Mucosa of descending colon (tissue), 3 donors: ENCODE data around the gene ENOX1. TPM values are rescaled to one million over a fixed set of nuclear protein-coding genes. Genes with fewer than 3 reads are reported as not detected.

Experiments
- ATAC-seq: fragments of 200-7000 bp; cut with Tn5 transposase; one replicate; pipeline ENCODE4 v1.9.1; 2020; ENCODE audit warnings: mild to moderate bottlenecking, moderate library complexity
- DNase-seq, 3 donors: peaks; one replicate each; pipeline ENCODE4 v3.0.0-alpha.2; 2020
- H3K36me3 ChIP-seq: fragments of 200-600 bp; one replicate; pipeline ENCODE4 v1.8.0; 2021; ENCODE audit warnings: low read depth, mild to moderate bottlenecking
- H3K4me1 ChIP-seq: fragments of 200-600 bp; one replicate; pipeline ENCODE4 v1.8.0; 2021; ENCODE audit warnings: low read depth, mild to moderate bottlenecking
- H3K4me3 ChIP-seq: fragments of 200-600 bp; one replicate; pipeline ENCODE4 v1.8.0; 2021; ENCODE audit warnings: mild to moderate bottlenecking
- H3K9me3 ChIP-seq: fragments of 200-600 bp; one replicate; pipeline ENCODE4 v1.8.0; 2021; ENCODE audit warnings: mild to moderate bottlenecking
- intact Hi-C, 2 donors: fragments of 100-400 bp; cut with DNase I in 1 of 2; cut with micrococcal nuclease in 1 of 2; formaldehyde crosslinking; loops; one replicate each; pipeline versions ENCODE4 v1.11.0 to v1.11.1; 2022; cut with DNase I, micrococcal nuclease
- total RNA-seq, 3 donors: library from RNA; stranded (reverse); fragmentation: NEBNext Ultra II Directional in 2 of 3; extraction: Animal tissue kit (Norgen Biotek cat#: 25700) in 2 of 3; gene quantifications; one replicate each; pipeline versions ENCODE4 v1.2.1 to v1.2.4, GENCODE V29; 2021 to 2023
- TF ChIP-seq, protein P1 (sequence below): fragments of 200-600 bp; IDR thresholded peaks from one replicate; pipeline ENCODE4 v1.8.0; 2022; ENCODE audit warnings: antibody characterized with exemption, mild to moderate bottlenecking
- donor health status: DM: no; HTN: no; CAD: no; lungs with moderate emphysema.
- donor health status: DM: no; HTN: no; CAD: no.
- donor health status: DM: no; HTN: yes; CAD: no.

Gene ENOX1
- total RNA-seq, 3 donors from 2014 or later, result 0.35 to 9.8 (median 1.2) TPM

DNA sequence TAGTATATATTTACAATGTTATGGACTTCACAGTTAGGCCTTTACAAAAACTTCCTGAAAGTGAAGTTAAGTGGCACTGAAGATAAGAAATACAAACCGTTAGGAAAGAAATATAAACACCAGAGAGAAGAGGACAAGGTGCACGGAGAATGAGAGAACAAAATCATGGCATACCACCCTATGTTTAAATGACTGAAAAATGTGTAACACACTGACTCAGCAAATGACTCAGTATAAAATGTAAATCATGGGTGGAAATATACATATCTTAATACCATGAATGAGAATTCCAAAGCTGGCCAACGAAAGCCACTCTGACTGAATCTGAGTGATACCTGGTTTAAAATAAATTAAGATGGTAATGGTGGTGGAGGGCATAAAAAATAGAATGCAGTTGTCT is 502.6 kb downstream of the ENOX1 start:
- TF ChIP-seq, protein P1, sequence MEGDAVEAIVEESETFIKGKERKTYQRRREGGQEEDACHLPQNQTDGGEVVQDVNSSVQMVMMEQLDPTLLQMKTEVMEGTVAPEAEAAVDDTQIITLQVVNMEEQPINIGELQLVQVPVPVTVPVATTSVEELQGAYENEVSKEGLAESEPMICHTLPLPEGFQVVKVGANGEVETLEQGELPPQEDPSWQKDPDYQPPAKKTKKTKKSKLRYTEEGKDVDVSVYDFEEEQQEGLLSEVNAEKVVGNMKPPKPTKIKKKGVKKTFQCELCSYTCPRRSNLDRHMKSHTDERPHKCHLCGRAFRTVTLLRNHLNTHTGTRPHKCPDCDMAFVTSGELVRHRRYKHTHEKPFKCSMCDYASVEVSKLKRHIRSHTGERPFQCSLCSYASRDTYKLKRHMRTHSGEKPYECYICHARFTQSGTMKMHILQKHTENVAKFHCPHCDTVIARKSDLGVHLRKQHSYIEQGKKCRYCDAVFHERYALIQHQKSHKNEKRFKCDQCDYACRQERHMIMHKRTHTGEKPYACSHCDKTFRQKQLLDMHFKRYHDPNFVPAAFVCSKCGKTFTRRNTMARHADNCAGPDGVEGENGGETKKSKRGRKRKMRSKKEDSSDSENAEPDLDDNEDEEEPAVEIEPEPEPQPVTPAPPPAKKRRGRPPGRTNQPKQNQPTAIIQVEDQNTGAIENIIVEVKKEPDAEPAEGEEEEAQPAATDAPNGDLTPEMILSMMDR, result no peak
- Histone ChIP-seq H3K4me3 (no peak overlapping the region), H3K4me1 (no peaks in the 10 kb centered on the region), H3K9me3 (no peaks in the 10 kb centered on the region), H3K36me3 (no peaks in the 10 kb centered on the region)
- ATAC-seq (no peak), DNase-seq (no peak)
- intact Hi-C loops, result no loop called here

DNA sequence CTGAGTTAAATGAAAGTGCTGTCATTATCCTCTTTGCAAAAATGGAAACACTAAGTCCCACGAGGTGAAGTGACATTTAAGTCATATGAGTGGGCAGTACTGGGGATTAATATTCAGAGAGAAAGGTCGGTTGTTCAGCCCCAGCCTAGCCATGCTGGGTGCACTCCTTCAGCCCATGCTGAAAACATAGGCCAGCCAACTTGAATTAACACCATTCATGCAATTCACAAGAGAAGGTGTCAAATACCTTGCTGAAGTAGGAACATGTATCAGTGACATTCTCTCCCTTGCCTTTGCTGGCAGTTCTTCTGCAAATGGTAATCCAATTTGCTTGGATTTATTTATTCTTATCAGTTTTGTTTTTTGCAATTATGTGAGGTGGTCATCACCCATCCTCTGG is 507.1 kb downstream of the ENOX1 start:
- TF ChIP-seq, protein P1, result no peak
- H3K4me3 ChIP-seq, result no peak overlapping the region
- H3K36me3 ChIP-seq, result no peaks in the 10 kb centered on the region

DNA sequence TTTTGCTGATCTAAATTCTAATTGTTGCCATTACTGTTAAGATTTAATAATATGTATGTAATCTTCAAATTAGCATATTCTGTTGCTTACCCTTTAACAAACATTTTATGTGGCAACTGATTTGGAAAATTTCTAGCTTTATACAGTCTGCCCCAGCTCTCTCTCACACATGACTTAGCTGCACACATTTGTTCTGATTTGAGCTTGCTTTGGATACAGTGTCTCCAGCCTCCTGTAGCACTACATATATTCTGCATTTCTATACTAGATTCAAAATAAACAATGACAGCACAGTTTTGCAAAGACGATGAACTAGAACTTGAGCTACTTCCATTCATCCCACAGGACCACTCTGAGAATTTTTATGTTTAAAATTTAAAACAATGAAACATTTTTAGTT is 508.6 kb downstream of the ENOX1 start:
- H3K4me1 ChIP-seq, result no peaks in the 10 kb centered on the region
- no peaks in the 10 kb centered on the region for H3K9me3 ChIP-seq
- no peak overlapping the region for H3K4me3 ChIP-seq
- ATAC-seq, result no peak
- TF ChIP-seq, protein P1, result no peak
- no peaks in the 10 kb centered on the region for H3K36me3 ChIP-seq
- DNase-seq, result no peak
- intact Hi-C loops, result no loop called here

More for the DNA sequence above, 507.1 kb downstream of the ENOX1 start:
- intact Hi-C loops, result no loop called here
- no peaks in the 10 kb centered on the region for H3K9me3 ChIP-seq
- H3K4me1 ChIP-seq, result no peaks in the 10 kb centered on the region
- DNase-seq (no peak), ATAC-seq (no peak)

DNA sequence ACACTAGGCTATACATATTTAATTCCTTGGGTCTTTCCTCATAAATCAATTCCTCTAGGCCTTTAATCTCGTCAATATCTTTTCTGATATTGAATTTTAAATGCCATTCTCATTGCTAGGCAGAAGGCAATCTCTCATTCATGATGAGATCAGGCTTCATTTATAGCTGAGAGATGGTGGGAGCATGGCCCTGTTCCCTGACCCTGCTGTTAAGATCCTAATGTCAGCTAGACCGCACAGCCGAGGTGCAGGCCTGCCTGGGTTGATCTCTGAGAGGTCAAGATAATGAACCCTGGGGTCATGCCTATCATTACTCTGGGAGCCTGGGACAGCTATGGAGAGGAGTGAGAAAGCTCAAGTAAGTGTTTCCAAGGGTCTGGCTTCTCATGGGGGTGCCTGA is 509.6 kb downstream of the ENOX1 start:
- no peak for ATAC-seq
- H3K9me3 ChIP-seq, result no peaks in the 10 kb centered on the region
- DNase-seq, result no peak
- no peaks in the 10 kb centered on the region for H3K4me1 ChIP-seq
- H3K36me3 ChIP-seq, result no peaks in the 10 kb centered on the region
- TF ChIP-seq, protein P1, result no peak
- intact Hi-C loops, result no loop called here
- H3K4me3 ChIP-seq, result no peak overlapping the region

DNA sequence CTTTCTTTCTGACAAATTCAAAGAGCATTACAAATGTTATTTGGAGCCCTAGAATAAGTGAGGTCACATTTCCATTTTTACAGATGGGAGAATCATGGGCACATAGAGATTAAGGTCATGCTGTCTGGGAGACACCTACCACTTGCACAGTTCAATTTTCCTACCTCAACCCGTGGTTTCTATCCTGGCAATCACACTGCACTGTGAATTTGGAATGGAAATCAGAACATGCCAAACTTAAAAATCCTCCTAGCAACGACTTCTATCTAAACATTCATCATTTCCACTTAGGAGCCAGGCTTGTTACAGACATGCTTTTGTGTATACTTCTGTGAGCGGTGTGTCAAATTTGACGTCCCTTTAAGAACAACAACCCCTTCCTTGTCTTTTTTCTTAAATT is 511.9 kb downstream of the ENOX1 start:
- ATAC-seq, result no peak

More for the DNA sequence above, 511.9 kb downstream of the ENOX1 start:
- H3K9me3 ChIP-seq, result no peaks in the 10 kb centered on the region
- intact Hi-C loops, result no loop called here
- no peaks in the 10 kb centered on the region for H3K4me1 ChIP-seq
- TF ChIP-seq, protein P1, result no peak
- no peak for DNase-seq
- H3K4me3 ChIP-seq, result no peak overlapping the region
- H3K36me3 ChIP-seq, result no peaks in the 10 kb centered on the region
